HL-60/S4 (cell line): ENCODE data around the gene OTOA.

Experiments
- in situ Hi-C: fragments of 300-500 bp; cut with MboI; formaldehyde crosslinking; loops from 2 replicates; pipeline ENCODE4 v1.14.3; 2022; ENCODE audit warnings: low sequenced_read_pairs

The OTOA gene

GRCh38 chr16:21639493-21639892 lies 24.3 kb upstream of the OTOA start:
- in situ Hi-C loops: no loop called here

- in situ Hi-C loops: no loop called here
Measured at GRCh38 chr16:21641916-21642315, 21.9 kb upstream of the OTOA start.

DNA sequence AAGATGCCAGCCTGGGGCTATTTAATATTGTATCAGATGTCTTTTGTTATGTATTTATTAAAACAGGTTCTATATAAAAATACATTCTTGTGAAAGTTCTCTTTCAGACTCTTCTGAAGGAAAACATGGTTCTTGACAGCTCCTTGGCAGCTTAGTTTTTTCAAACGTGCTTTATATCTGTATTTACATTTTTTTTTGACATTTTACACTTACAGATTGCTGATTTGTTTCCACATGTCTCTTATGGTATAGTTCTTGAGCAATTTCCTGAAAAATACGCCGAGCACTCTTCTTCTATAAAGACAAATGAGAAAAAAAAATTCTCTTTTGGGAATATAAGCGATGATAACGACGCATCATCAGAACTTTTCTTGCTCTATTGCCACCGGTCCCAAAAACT lies 20.9 kb upstream of the OTOA start:
- in situ Hi-C loops: no loop called here

DNA sequence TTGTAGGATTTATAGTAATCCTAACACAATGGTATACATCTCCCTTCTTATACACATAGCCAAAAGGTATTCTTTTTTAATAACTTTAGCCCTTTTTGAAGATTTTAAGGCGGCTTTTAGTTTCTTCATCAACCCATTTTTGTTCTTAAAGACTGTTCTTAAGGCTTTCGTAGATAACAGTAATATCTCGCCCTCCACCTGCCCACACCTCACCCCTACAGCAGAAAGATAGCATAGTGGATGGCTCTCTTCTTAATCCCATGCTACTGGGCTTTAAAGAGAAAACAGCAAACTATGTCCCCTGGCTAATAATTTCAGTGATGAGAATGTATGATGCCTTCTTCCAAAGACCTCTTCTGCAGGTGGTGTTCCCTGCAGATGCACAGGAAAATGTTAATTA lies 20.0 kb upstream of the OTOA start:
- in situ Hi-C loops: no loop called here

GRCh38 chr16:21644674-21645073 lies 19.1 kb upstream of the OTOA start:
- in situ Hi-C loops: no loop called here

DNA sequence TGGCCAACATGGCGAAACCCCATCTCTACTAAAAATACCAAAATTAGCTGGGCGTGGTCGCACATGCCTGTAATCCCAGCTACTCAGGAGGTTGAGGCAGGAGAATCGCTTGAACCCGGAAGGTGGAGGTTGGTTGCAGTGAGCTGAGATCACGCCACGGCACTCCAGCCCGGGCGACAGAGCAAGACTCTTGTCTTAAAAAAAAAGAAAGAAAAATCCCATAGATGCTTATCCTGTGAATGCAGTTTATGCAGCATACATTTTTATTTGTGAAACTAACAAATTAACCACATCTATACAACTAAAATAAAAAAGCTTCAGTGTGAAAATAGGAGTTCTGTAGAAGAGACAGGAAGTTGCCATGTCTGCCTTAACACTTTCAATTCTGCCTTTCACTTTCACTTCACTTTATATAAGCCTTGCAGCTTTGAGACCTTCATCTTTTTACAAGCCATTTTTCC lies 18.5 kb upstream of the OTOA start:
- in situ Hi-C loops: no loop called here

- in situ Hi-C loops: no loop called here
Measured at GRCh38 chr16:21646091-21646490, 17.7 kb upstream of the OTOA start.

DNA sequence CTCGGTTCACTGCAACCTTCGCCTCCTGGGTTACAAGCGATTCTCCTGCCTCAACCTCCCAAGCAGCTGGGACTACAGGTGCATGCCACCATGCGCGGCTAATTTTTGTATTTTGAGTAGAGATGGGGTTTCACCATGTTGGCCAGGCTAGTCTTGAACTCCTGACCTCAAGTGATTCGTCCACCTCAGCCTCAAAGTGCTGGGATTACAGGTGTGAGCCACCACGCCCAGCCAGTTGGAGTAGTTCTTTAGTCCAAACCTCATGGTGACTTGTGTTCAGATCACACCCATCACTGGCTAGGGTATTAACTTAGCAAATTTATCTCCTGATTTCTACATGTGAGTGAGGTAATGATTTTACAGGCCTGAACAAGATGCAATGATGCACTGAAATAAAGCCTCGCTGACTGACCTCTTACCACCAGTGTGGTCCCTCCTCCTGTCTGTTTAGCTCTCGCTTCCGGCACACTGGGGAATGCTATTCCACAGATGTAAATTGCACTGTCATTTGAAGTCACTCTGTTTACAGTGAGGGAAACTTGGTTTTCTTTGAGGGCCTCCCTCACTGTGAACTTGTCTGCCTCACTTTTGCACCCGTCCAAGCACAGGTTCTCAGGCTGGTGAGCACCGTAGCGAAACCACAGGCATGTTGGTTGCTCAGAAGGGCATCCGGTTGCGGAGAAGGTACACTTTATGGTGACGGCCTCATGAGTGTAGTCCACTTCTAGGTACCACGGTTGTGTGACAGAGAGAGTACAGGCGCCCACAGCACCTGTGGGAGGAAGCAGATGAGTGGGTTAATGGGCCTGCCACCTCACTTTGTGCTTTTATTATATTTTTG lies 16.8 kb upstream of the OTOA start:
- in situ Hi-C loops: no loop called here

DNA sequence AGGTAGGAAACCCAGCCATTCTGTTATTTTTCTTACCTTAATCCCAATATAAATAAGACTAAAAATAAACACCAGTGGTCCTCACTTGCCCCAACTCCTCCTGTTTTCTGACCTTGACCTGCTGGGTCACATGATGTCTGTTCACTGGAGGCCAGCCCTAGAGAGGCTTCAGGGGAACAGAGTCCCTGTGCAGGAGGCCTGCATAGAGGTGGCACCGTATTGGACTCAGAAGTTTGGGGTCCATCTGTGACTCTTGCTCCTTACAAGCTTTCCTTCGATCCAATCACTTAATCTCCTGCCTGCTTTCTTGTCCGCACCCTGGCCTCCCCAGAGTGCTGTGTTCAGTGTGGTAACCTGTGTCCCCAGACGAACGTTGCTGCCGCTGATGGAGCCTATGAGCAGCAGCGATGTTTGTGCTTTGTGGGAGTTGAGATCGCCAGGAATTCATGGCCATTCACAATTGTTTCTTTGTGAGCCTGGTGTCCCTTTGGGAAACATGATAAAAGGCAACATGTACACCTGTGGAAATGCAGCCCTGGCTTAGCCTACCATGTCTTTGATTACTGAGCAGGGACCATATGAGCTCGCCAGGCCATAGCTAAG lies 16.1 kb upstream of the OTOA start:
- in situ Hi-C loops: no loop called here

- in situ Hi-C loops: loop anchor here (10.0 kb wide), 1 partner anchor 55 kb away; no protein-coding TSS in a partner anchor
Measured at GRCh38 chr16:21649826-21650406, 13.9 kb upstream of the OTOA start.

DNA sequence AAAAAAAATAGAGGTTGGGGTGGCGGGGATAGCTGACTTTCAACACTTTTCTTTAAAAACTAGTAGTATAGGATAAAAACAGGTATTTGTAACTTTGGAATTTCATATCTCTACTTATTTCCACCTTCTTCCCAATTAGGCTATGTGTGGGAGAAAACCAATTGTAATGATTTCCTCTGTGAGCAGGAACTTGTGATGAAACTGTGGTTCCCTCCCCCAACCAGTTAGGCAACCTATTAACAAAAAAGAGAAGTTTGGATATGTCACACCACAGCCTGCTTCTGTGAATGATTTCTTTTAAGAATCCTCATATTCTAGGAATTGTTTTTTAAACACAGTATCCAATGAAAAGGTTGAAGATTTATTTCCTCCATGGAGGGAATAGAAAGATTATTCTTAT lies 13.2 kb upstream of the OTOA start:
- in situ Hi-C loops: loop anchor here (10.0 kb wide), 1 partner anchor 54 kb away; no protein-coding TSS in a partner anchor

DNA sequence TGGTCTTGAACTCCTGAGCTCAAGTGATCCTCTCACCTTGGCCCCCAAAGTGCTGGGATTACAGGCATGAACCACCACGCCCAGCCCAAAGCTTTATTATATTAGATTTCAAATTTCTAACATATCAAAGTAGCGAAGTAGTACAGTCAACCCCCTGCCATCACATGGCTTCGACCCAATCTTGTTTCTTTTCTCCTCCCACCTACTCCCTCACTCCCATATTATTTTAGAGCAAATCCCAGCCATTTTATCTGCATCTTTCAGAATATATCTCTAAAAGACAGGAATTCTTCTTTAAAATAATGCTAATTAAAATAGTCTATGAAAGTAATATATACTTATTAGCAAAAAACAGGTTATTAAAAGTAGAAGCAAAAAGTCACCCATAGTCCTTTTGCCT lies 12.3 kb upstream of the OTOA start:
- in situ Hi-C loops: loop anchor here (10.0 kb wide), 1 partner anchor 53 kb away; no protein-coding TSS in a partner anchor

DNA sequence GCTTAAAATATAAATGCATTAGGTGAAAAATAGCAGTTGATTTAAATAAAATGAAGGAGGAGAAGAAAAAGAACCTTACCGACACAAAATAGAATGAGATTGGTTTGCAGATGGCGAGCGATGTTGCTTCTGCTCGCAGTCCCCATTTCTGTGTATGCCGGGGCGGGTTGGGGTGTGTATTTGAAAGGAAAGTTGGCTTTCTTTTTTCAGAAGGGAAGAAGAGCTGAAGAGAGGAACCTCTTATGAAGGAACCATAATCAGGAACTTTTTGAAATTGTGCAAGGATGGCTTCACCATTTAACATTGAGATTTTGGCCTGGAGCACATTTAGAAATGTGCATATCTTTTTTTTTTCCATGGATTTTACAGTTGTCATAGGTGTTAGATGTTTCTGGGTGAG lies 11.3 kb upstream of the OTOA start, which contains the start of gene IGSF6:
Gene IGSF6 (minus strand): TSS at position 156 of the 400 bp plus-strand sequence. CDS start 10 bp downstream, at position 146.
- in situ Hi-C loops: loop anchor here (10.0 kb wide), 1 partner anchor 52 kb away; no protein-coding TSS in a partner anchor

DNA sequence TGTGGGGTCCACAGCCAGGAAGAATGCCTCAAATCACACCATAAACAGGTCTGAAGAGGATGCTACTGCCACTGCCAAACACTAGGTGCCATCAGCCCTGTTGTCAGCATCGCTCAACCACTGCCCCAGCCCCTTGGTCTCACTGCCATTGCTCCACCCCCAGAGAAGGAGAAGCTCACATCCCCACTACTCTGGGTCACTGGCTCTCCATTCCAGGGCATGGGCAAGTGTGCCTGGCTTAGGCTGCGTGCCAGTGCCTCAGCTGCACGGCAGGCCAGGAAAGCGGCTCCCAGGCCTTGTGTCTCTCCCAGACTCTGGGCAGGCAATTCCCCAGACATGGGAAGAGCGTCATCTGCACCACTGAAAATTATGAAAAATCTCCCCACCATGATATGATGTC lies 10.2 kb upstream of the OTOA start:
- in situ Hi-C loops: loop anchor here (10.0 kb wide), 1 partner anchor 51 kb away; no protein-coding TSS in a partner anchor

GRCh38 chr16:21654466-21654865 lies 9.3 kb upstream of the OTOA start:
- in situ Hi-C loops: loop anchor here (10.0 kb wide), 1 partner anchor 50 kb away; no protein-coding TSS in a partner anchor

DNA sequence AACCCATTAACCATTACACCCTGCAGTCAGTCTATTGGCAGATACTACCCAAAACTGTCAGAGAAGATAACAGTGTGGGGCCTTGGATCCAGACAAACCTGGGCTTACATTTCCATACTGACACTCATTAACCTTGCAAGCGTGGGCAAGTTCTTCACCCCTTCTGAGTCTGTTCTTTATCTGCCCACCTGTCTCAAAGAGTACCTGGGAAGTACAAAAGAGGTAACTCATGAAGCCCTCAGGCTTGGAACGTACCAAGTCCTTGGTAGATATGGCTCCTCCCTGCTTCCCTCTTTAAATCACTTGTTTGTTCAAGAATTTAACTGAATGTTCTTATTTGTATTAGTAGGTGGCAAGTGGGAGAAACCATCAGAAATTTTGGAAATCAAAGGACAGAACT lies 8.9 kb upstream of the OTOA start:
- in situ Hi-C loops: loop anchor here (10.0 kb wide), 1 partner anchor 50 kb away; no protein-coding TSS in a partner anchor

DNA sequence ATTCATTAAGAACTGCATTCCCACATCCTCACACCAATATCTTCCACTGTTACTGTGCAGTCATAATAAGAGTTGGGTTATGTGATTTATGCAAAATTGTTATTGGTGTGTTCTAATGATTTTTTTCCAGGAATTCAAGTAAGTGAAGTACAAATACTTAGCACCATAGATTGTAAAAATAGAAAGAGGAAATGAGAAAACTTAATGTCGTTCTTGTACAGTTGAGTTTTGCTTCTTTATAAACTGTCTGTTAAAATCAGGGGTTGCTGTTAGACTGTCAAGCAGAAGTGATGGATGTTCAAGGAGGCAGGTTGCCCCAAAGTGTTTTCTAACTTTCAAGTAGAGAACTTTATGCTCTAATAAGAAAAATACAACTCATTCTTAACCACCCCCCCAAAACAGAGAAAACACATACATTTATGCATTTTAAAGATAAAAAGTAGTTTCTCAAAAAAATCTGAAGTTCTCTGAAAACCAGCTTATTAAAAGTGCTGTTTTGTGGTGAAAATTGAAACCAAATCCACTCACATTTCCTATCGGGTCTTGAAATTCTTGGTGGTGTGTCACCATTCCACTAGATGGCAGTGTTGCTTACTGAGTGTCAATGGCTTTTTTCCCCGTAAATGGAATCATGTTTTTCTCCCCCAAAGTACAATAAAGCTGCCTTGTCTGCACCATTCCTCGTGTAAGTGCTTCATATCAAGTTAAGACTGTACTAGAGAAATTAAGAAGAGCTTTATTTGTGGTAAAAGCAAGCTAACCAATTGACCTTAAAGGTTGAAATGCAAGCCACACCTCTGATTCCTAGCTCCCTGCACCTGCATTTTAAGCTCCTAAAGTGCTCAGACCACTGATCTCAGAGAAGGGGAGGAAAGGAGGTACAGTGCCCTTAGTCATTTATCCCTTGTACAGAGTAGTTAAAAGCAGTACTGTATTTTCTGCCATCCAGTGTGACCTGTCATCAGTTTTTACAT lies 6.7 kb upstream of the OTOA start:
- in situ Hi-C loops: loop anchor here (10.0 kb wide), 1 partner anchor 48 kb away; no protein-coding TSS in a partner anchor

- in situ Hi-C loops: loop anchor here (10.0 kb wide), 1 partner anchor 46 kb away; no protein-coding TSS in a partner anchor
Measured at GRCh38 chr16:21659124-21659523, 4.6 kb upstream of the OTOA start.

- in situ Hi-C loops: no loop called here
Measured at GRCh38 chr16:21664801-21665492, 1.2 kb downstream of the OTOA start.
